ENCODE data around the gene NUDT16L1. TPM values are rescaled to one million over a fixed set of nuclear protein-coding genes. Genes with fewer than 3 reads are reported as not detected.

NUDT16L1 gene
- total and polyA plus RNA-seq, 2 of the 13 experiments (the other 11 are each of a cell fraction or from before 2014, with no cell fraction given), result 28.0 to 40.5 TPM

GRCh38 chr16:4693296-4693955 lies at the start of gene NUDT16L1 (continued):
- TF ChIP-seq, protein P1, sequence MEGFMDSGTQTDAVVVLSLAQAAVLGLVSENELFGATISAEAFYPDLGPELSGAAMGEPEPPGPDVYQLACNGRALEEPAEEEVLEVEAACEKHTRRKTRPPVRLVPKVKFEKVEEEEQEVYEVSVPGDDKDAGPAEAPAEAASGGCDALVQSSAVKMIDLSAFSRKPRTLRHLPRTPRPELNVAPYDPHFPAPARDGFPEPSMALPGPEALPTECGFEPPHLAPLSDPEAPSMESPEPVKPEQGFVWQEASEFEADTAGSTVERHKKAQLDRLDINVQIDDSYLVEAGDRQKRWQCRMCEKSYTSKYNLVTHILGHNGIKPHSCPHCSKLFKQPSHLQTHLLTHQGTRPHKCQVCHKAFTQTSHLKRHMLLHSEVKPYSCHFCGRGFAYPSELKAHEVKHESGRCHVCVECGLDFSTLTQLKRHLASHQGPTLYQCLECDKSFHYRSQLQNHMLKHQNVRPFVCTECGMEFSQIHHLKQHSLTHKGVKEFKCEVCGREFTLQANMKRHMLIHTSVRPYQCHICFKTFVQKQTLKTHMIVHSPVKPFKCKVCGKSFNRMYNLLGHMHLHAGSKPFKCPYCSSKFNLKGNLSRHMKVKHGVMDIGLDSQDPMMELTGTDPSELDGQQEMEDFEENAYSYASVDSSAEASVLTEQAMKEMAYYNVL (CRISPR knock-in tag; IDR thresholded peaks at IDR 0.05; ENCODE audit: borderline replicate concordance), result 0 out of 2 replicates have a peak, but pooled peaks have one; percentile 34
- TF ChIP-seq, protein P2, sequence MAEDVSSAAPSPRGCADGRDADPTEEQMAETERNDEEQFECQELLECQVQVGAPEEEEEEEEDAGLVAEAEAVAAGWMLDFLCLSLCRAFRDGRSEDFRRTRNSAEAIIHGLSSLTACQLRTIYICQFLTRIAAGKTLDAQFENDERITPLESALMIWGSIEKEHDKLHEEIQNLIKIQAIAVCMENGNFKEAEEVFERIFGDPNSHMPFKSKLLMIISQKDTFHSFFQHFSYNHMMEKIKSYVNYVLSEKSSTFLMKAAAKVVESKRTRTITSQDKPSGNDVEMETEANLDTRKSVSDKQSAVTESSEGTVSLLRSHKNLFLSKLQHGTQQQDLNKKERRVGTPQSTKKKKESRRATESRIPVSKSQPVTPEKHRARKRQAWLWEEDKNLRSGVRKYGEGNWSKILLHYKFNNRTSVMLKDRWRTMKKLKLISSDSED (CRISPR knock-in tag; IDR thresholded peaks at IDR 0.05), result no peak
- TF ChIP-seq, protein P3, sequence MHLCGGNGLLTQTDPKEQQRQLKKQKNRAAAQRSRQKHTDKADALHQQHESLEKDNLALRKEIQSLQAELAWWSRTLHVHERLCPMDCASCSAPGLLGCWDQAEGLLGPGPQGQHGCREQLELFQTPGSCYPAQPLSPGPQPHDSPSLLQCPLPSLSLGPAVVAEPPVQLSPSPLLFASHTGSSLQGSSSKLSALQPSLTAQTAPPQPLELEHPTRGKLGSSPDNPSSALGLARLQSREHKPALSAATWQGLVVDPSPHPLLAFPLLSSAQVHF (CRISPR knock-in tag; IDR thresholded peaks at IDR 0.05), result no peak; the same call in 1 of the 2 replicates
- TF ChIP-seq ZNF792 (CRISPR knock-in tag; IDR thresholded peaks at IDR 0.05) (peak; percentile 9; the same call in 1 of the 2 replicates), MATR3 (CRISPR knock-in tag; IDR thresholded peaks at IDR 0.05) (no peak), TEF (CRISPR knock-in tag; IDR thresholded peaks at IDR 0.05) (no peak), AGO1 (IDR thresholded peaks at IDR 0.05; ENCODE audit: low read depth, low read length, poor library complexity, severe bottlenecking) (no peak), REL (CRISPR knock-in tag; conservative IDR thresholded peaks at IDR 0.05) (0 out of 2 replicates have a peak, but pooled peaks have one; percentile 73), MAFF (IDR thresholded peaks at IDR 0.05; ENCODE audit: low read depth, low read length) (no peak), ZNF513 (CRISPR knock-in tag; conservative IDR thresholded peaks at IDR 0.05) (no peak), ARNTL (CRISPR knock-in tag; IDR thresholded peaks at IDR 0.05) (0 out of 2 replicates have a peak, but pooled peaks have one; percentile 14), KLF16 (CRISPR knock-in tag; IDR thresholded peaks at IDR 0.05) (no peak), ZC3H4 (CRISPR knock-in tag; IDR thresholded peaks at IDR 0.05; ENCODE audit: borderline replicate concordance) (no peak), SOX13 (IDR thresholded peaks at IDR 0.05) (no peak), SOX13 (CRISPR knock-in tag; conservative IDR thresholded peaks at IDR 0.05 in 1 of 2, IDR thresholded peaks at IDR 0.05 in 1 of 2) (no peak), ZNF260 (CRISPR knock-in tag; IDR thresholded peaks at IDR 0.05; ENCODE audit: borderline replicate concordance, low read depth) (no peak), ZNF563 (CRISPR knock-in tag; IDR thresholded peaks at IDR 0.05) (peak; percentile 89), CHCHD3 (CRISPR knock-in tag; IDR thresholded peaks at IDR 0.05) (peak; percentile 42; the same call in 1 of the 2 replicates), MED13 (CRISPR knock-in tag; IDR thresholded peaks at IDR 0.05) (0 out of 2 replicates have a peak, but pooled peaks have one; percentile 36), ZNF432 (CRISPR knock-in tag; IDR thresholded peaks at IDR 0.05; ENCODE audit: borderline replicate concordance) (no peak), PAWR (CRISPR knock-in tag; IDR thresholded peaks at IDR 0.05; ENCODE audit: borderline replicate concordance) (no peak)
- TF ChIP-seq, protein P4, sequence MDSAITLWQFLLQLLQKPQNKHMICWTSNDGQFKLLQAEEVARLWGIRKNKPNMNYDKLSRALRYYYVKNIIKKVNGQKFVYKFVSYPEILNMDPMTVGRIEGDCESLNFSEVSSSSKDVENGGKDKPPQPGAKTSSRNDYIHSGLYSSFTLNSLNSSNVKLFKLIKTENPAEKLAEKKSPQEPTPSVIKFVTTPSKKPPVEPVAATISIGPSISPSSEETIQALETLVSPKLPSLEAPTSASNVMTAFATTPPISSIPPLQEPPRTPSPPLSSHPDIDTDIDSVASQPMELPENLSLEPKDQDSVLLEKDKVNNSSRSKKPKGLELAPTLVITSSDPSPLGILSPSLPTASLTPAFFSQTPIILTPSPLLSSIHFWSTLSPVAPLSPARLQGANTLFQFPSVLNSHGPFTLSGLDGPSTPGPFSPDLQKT (CRISPR knock-in tag; IDR thresholded peaks at IDR 0.05; ENCODE audit: borderline replicate concordance), result no peak

All from HepG2 (cell line).